Psoas muscle (tissue), 8 donors: ENCODE results near the gene WNT7B. TPM values are rescaled to one million over a fixed set of nuclear protein-coding genes. Genes with fewer than 3 reads are reported as not detected.
A peak's percentile ranks its signal among the peaks of the same experiment; 100 is the strongest.

Source experiments
- ATAC-seq, 4 donors: fragments of 200-7000 bp; cut with Tn5 transposase; one replicate each; pipeline ENCODE4 v1.9.1; 2020; ENCODE audit warnings: moderate library complexity in 3 of 4, mild to moderate bottlenecking in 2 of 4
- DNase-seq, 2 donors: peaks; one replicate each; pipeline ENCODE4 v3.0.0-alpha.2; 2020
- H3K27ac ChIP-seq: fragments of 200-600 bp; one replicate; pipeline ENCODE4 v1.8.0; 2022
- H3K27me3 ChIP-seq, 3 donors: fragments of 200-600 bp in 1 of 3; one replicate each; pipeline versions ENCODE4 v1.6.1 to v1.8.0; 2013 to 2022; ENCODE audit warnings: low read length in 2 of 3, mild to moderate bottlenecking in 2 of 3, moderate library complexity in 1 of 3; ENCODE audit not compliant: insufficient read depth in 3 of 3
- H3K36me3 ChIP-seq, 2 donors: fragments of 200-600 bp in 1 of 2; one replicate each; pipeline versions ENCODE4 v1.6.1 to v1.8.0; 2013 to 2022; ENCODE audit warnings: low read depth in 1 of 2, mild to moderate bottlenecking in 1 of 2, moderate library complexity in 1 of 2; ENCODE audit not compliant: insufficient read depth in 1 of 2
- H3K4me1 ChIP-seq: fragments of 200-600 bp; one replicate; pipeline ENCODE4 v1.8.0; 2022
- H3K4me3 ChIP-seq: fragments of 200-600 bp; one replicate; pipeline ENCODE4 v1.8.0; 2022; ENCODE audit warnings: mild to moderate bottlenecking
- H3K9me3 ChIP-seq: fragments of 200-600 bp; one replicate; pipeline ENCODE4 v1.8.0; 2022
- WGBS, 3 donors: extraction: QIAGEN DNeasy Blood & Tissue Kit; methylation state at CpG; one replicate each; pipeline versions ENCODE4 v1.1.6 to v1.1.7; 2013; 5-methylcytosine and 5-hydroxymethylcytosine counted together
- intact Hi-C, 2 donors: fragments of 100-400 bp; cut with DNase I; formaldehyde crosslinking; loops; one replicate each; pipeline versions ENCODE4 v1.11.0 to v1.14.2; 2022
- polyA plus RNA-seq, 3 donors: library from polyadenylated mRNA; stranded (reverse); fragments of 200-250 nt; gene quantifications; one replicate each; pipeline ENCODE4 v1.2.3, GENCODE V29; 2013
- total RNA-seq, 4 donors: library from RNA; stranded (reverse); fragmentation: NEBNext Ultra II Directional in 2 of 4; extraction: Animal tissue kit (Norgen Biotek cat#: 25700) in 2 of 4; gene quantifications; one replicate each; pipeline versions ENCODE4 v1.2.1 to v1.2.4, GENCODE V29; 2021 to 2023
- TF ChIP-seq, protein P1 (sequence below): fragments of 200-600 bp; IDR thresholded peaks from one replicate; pipeline ENCODE4 v1.8.0; 2022; ENCODE audit warnings: antibody characterized with exemption
- donor health status: healthy with polysubstance abuse.
- donor health status: DM: no; HTN: no; CAD: no; lungs with moderate emphysema.
- donor health status: Bipolar disorder and iron deficiency.
- donor health status: healthy.
- donor health status: DM: yes; HTN: yes; CAD: no.
- donor health status: DM: no; HTN: no; CAD: no.
- donor health status: DM: no; HTN: no; CAD: no.
- donor health status: DM: yes; HTN: yes; CAD: no.

WNT7B gene
- total and polyA plus RNA-seq, 7 donors = 0.05 TPM; not detected in 6

DNA sequence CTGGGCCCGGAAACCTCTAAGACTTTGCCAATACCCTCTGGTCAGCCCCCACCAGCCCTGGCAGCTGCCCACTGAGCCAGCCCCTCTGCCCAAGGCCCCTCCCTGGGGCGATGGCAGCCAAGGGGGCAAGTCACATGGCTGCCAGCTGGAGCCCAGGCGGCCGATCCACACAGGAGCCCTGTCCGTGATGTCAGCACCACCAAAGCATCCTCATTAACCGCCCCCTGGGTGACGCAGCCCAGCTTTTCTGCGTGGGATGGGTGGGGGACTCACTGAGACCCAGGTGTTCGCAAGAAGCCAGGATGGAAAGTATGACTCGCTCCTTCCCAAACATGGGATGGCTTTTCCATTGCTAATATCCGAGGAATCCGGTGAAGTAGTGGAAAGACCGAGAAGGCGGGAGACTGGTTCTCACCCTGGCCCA, 46.6 kb upstream of the WNT7B start:
- Histone ChIP-seq H3K9me3 (no peaks in the 10 kb centered on the region), H3K4me3 (no peak overlapping the region), H3K4me1 (no peaks in the 10 kb centered on the region), H3K36me3 (no peaks in the 10 kb centered on the region), H3K27me3 (no peaks in the 10 kb centered on the region), H3K27ac (no peak overlapping the region)
- peak in 1 of 2 donors; percentile 31 for DNase-seq
- TF ChIP-seq, protein P1, sequence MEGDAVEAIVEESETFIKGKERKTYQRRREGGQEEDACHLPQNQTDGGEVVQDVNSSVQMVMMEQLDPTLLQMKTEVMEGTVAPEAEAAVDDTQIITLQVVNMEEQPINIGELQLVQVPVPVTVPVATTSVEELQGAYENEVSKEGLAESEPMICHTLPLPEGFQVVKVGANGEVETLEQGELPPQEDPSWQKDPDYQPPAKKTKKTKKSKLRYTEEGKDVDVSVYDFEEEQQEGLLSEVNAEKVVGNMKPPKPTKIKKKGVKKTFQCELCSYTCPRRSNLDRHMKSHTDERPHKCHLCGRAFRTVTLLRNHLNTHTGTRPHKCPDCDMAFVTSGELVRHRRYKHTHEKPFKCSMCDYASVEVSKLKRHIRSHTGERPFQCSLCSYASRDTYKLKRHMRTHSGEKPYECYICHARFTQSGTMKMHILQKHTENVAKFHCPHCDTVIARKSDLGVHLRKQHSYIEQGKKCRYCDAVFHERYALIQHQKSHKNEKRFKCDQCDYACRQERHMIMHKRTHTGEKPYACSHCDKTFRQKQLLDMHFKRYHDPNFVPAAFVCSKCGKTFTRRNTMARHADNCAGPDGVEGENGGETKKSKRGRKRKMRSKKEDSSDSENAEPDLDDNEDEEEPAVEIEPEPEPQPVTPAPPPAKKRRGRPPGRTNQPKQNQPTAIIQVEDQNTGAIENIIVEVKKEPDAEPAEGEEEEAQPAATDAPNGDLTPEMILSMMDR = no peak
- 53 to 59% (median 54%) methylated on average over 14 of the region's 14 CpGs for WGBS, 3 donors
- no peak for ATAC-seq
- intact Hi-C loops = no loop called here

DNA sequence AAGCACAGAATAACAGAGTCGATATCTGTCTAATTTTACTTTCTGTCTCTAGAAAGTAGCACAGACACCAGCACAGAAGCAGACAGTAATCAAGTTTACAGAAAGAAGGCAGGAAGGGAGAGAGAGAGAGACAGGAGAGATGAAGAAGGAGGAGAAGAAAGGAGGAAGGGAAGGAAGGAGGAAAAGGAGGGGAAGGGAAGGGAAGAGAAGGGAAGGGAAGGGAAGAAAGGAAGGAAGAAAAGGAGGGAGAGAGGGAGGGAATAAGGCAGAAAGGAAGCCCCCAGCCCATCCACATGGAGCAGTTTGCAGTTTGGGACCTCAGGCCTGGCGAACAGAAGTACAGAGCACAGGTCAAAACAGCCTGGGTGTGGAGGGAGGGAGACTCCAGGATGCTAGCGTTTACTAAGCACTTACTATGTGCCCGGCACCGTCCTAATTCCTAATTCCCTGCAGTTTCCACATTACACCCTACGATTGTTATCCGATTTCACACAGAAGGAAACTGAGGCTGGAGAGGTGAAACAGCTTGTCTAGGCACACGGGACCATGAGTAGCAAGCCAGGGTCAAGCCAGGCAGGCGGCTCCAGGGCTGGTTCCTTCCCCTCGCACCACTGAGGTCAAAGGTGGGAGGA, 46.0 kb upstream of the WNT7B start:
- TF ChIP-seq, protein P1 = no peak
- Histone ChIP-seq H3K27ac (no peak overlapping the region), H3K9me3 (no peaks in the 10 kb centered on the region), H3K36me3 (no peaks in the 10 kb centered on the region), H3K4me1 (no peaks in the 10 kb centered on the region), H3K4me3 (no peak overlapping the region), H3K27me3 (no peaks in the 10 kb centered on the region)
- DNase-seq (no peak), ATAC-seq (no peak)
- 80 to 84% (median 82%) methylated on average over 10 of the region's 10 CpGs for WGBS, 3 donors
- intact Hi-C loops = no loop called here

DNA sequence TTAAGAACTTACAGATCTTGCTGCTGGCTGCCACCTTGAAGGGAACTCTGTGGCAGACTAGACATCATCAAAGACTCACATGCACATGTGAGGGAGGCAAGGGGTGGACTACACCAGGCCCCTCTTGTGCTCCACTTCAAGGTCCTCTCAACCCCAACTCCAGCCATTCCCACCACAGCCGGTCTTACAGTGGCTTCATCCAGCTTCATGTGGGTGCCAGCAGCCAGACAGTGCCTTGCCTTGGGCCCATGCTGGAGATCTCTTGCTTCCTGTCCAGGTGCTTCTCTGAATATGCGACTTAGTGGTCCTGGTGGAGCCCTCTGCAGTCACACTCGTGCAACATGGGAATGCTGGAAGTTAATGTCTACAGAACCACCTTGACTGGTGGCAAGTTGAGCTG, 44.6 kb upstream of the WNT7B start:
- H3K9me3 ChIP-seq = no peaks in the 10 kb centered on the region
- 79 to 87% (median 84%) methylated on average over 3 of the region's 3 CpGs for WGBS, 3 donors
- intact Hi-C loops = no loop called here
- H3K27me3 ChIP-seq = no peaks in the 10 kb centered on the region
- no peaks in the 10 kb centered on the region for H3K36me3 ChIP-seq
- no peak overlapping the region for H3K4me3 ChIP-seq
- no peak overlapping the region for H3K27ac ChIP-seq
- no peaks in the 10 kb centered on the region for H3K4me1 ChIP-seq
- DNase-seq = no peak
- no peak for ATAC-seq
- TF ChIP-seq, protein P1 = no peak

- no peaks in the 10 kb centered on the region for H3K9me3 ChIP-seq
- no peak overlapping the region for H3K4me3 ChIP-seq
- ATAC-seq (no peak), DNase-seq (no peak)
- intact Hi-C loops = no loop called here
- TF ChIP-seq, protein P1 = no peak
- no peaks in the 10 kb centered on the region for H3K27me3 ChIP-seq
- no peak overlapping the region for H3K27ac ChIP-seq
- no peaks in the 10 kb centered on the region for H3K36me3 ChIP-seq
- 82 to 91% (median 83%) methylated on average over 6 of the region's 6 CpGs for WGBS, 3 donors
- peaks cover 7% of the 10 kb centered on the region for H3K4me1 ChIP-seq
Measured at GRCh38 chr22:46019351-46019750, 42.4 kb upstream of the WNT7B start.

GRCh38 chr22:46018859-46019258, 41.9 kb upstream of the WNT7B start:
- no peak for DNase-seq
- TF ChIP-seq, protein P1 = no peak
- ATAC-seq = no peak
- Histone ChIP-seq H3K4me3 (no peak overlapping the region), H3K27ac (no peak overlapping the region), H3K36me3 (no peaks in the 10 kb centered on the region), H3K9me3 (no peaks in the 10 kb centered on the region), H3K4me1 (peaks cover 10% of the 10 kb centered on the region), H3K27me3 (no peaks in the 10 kb centered on the region)
- intact Hi-C loops = no loop called here
